ENCODE results near the gene COQ10A. TPM values are rescaled to one million over a fixed set of nuclear protein-coding genes. Genes with fewer than 3 reads are reported as not detected.
A peak's percentile ranks its signal among the peaks of the same experiment; 100 is the strongest.

Gene COQ10A
- total RNA-seq, 1 experiment from 2014 or later = 18.4 TPM

DNA sequence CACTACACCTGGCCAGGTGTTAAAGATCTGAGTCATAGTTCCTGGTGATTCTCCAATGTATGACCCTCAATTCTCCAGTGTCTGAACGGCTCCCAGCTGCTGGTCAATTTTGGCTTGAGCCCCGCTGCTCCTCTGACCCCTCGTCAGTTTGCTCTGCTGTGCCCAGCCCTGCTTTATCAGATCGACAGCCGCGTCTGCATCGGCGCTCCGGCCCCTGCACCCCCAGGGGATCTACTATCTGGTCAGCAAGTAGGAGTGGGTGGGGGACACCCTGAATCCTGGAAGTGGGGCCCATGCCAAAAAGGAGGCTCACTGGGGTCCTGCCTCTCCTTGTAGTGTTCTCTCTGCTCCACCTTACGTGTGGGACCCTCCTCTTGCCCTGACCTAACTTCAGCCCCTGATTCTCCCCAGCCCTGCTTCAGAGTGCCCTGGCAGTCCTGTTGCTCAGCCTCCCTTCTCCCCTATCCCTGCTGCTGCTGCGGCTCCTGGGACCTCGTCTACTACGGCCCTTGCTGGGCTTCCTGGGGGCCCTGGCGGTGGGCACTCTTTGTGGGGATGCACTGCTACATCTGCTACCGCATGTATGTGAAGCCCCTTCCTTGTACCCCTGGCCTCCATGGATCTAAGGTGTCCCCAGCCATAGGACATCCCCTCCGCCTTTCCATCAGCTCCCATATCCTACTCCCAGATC, 31.9 kb upstream of the COQ10A start:
- Histone ChIP-seq H3K4me1 (peaks cover 21% of the 10 kb centered on the region), H3K4me3 (ENCODE audit: low read depth, low read length) (no peak overlapping the region), H3K9me3 (no peaks in the 10 kb centered on the region), H3K36me3 (ENCODE audit: control insufficient read depth, insufficient read depth, low read length) (peaks cover 5% of the 10 kb centered on the region), H3K27me3 (replicated peaks; ENCODE audit: control insufficient read depth, insufficient read depth, low read length) (no peaks in the 10 kb centered on the region)
- Mint-ChIP-seq H3K9me3 (ENCODE audit: unreplicated experiment) (no peaks in the 10 kb centered on the region), H3K4me3 (ENCODE audit: unreplicated experiment) (peak overlapping the region; percentile 21), H3K36me3 (ENCODE audit: insufficient read depth, unreplicated experiment) (peaks cover 54% of the 10 kb centered on the region), H3K27me3 (ENCODE audit: insufficient read depth, unreplicated experiment) (no peaks in the 10 kb centered on the region), H3K4me1 (ENCODE audit: low read depth, unreplicated experiment) (peaks cover 18% of the 10 kb centered on the region), H3K27ac (ENCODE audit: unreplicated experiment) (peak overlapping the region; percentile 50)
- intact Hi-C loops (cut with micrococcal nuclease; ENCODE audit: unreplicated experiment) = no loop called here
- no TSS peak for BruUV-seq (replicated peaks)
- POLR2A ChIA-PET = no interaction called here
- DNase-seq = no peak
- no peak for TF ChIP-seq CTCF (IDR thresholded peaks at IDR 0.05; ENCODE audit: insufficient read depth in 1 of 2, low read depth in 1 of 2, low read length in 1 of 2, severe bottlenecking in 1 of 2, unreplicated experiment in 1 of 2)
- CTCF ChIA-PET = interaction anchor here (0.6 kb wide), 1 partner anchor 58 kb away, joined by 3 read pairs; no protein-coding TSS in a partner anchor

DNA sequence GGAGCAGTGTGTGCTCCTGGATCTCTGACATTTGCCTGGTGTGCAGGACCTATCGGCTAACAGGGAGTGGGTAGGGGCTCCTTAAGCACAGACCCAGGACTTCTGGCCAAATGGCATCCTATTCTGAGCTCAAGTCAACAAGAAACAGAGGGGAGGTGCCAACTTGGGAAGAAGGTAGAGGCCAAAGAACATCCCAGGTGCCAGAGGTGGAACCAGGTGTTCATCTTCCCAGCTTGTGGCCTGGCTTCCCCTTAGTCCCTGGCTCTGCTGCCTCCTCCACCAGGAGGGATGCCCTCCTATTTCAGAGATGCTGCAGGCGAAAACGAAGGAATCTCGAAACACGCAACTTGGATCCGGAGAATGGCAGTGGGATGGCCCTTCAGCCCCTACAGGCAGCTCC, 30.7 kb upstream of the COQ10A start:
- peaks cover 5% of the 10 kb centered on the region for H3K36me3 ChIP-seq (ENCODE audit: control insufficient read depth, insufficient read depth, low read length)
- CTCF ChIA-PET = no interaction called here
- H3K9me3 ChIP-seq = no peaks in the 10 kb centered on the region
- Mint-ChIP-seq H3K4me3 (ENCODE audit: unreplicated experiment) (no peak overlapping the region), H3K4me1 (ENCODE audit: low read depth, unreplicated experiment) (peaks cover 7% of the 10 kb centered on the region), H3K27me3 (ENCODE audit: insufficient read depth, unreplicated experiment) (no peaks in the 10 kb centered on the region), H3K36me3 (ENCODE audit: insufficient read depth, unreplicated experiment) (peaks cover 49% of the 10 kb centered on the region), H3K27ac (ENCODE audit: unreplicated experiment) (no peak overlapping the region), H3K9me3 (ENCODE audit: unreplicated experiment) (no peaks in the 10 kb centered on the region)
- intact Hi-C loops (cut with micrococcal nuclease; ENCODE audit: unreplicated experiment) = no loop called here
- POLR2A ChIA-PET = no interaction called here
- H3K27me3 ChIP-seq (replicated peaks; ENCODE audit: control insufficient read depth, insufficient read depth, low read length) = no peaks in the 10 kb centered on the region
- BruUV-seq (replicated peaks) = no TSS peak
- DNase-seq = no peak
- TF ChIP-seq CTCF (IDR thresholded peaks at IDR 0.05; ENCODE audit: insufficient read depth in 1 of 2, low read depth in 1 of 2, low read length in 1 of 2, severe bottlenecking in 1 of 2, unreplicated experiment in 1 of 2) = no peak
- peaks cover 16% of the 10 kb centered on the region for H3K4me1 ChIP-seq
- no peak overlapping the region for H3K4me3 ChIP-seq (ENCODE audit: low read depth, low read length)

DNA sequence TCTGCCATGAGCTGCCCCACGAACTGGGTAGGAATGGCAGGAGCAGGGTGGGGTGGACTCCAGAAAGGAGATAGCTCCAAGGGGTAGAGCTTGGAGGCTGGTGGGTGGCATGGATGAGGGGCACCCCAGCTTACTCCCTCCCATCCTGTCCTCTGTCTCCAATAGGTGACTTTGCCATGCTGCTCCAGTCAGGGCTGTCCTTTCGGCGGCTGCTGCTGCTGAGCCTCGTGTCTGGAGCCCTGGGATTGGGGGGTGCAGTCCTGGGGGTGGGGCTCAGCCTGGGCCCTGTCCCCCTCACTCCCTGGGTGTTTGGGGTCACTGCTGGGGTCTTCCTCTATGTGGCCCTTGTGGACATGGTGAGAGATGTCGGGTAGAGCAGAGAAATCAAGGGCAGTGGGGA, 29.8 kb upstream of the COQ10A start:
- H3K4me1 ChIP-seq = peaks cover 11% of the 10 kb centered on the region
- H3K9me3 ChIP-seq = no peaks in the 10 kb centered on the region
- no peak overlapping the region for H3K4me3 Mint-ChIP-seq (ENCODE audit: unreplicated experiment)
- H3K27me3 ChIP-seq (replicated peaks; ENCODE audit: control insufficient read depth, insufficient read depth, low read length) = no peaks in the 10 kb centered on the region
- no TSS peak for BruUV-seq (replicated peaks)
- H3K4me1 Mint-ChIP-seq (ENCODE audit: low read depth, unreplicated experiment) = peaks cover 16% of the 10 kb centered on the region
- peaks cover 5% of the 10 kb centered on the region for H3K36me3 ChIP-seq (ENCODE audit: control insufficient read depth, insufficient read depth, low read length)
- ChIA-PET CTCF (no interaction called here), POLR2A (no interaction called here)
- no peaks in the 10 kb centered on the region for H3K27me3 Mint-ChIP-seq (ENCODE audit: insufficient read depth, unreplicated experiment)
- H3K36me3 Mint-ChIP-seq (ENCODE audit: insufficient read depth, unreplicated experiment) = peaks cover 53% of the 10 kb centered on the region
- H3K4me3 ChIP-seq (ENCODE audit: low read depth, low read length) = no peak overlapping the region
- H3K27ac Mint-ChIP-seq (ENCODE audit: unreplicated experiment) = no peak overlapping the region
- TF ChIP-seq CTCF (IDR thresholded peaks at IDR 0.05; ENCODE audit: insufficient read depth in 1 of 2, low read depth in 1 of 2, low read length in 1 of 2, severe bottlenecking in 1 of 2, unreplicated experiment in 1 of 2) = no peak
- no peak for DNase-seq
- intact Hi-C loops (cut with micrococcal nuclease; ENCODE audit: unreplicated experiment) = no loop called here
- no peaks in the 10 kb centered on the region for H3K9me3 Mint-ChIP-seq (ENCODE audit: unreplicated experiment)
